ENCODE data around the gene SEPTIN14.
"Not testable (repeated sequence)": the region's sequence is repeated elsewhere in the genome, so short reads cannot be mapped to it uniquely, and the experiment has no call there.

Gene SEPTIN14

DNA sequence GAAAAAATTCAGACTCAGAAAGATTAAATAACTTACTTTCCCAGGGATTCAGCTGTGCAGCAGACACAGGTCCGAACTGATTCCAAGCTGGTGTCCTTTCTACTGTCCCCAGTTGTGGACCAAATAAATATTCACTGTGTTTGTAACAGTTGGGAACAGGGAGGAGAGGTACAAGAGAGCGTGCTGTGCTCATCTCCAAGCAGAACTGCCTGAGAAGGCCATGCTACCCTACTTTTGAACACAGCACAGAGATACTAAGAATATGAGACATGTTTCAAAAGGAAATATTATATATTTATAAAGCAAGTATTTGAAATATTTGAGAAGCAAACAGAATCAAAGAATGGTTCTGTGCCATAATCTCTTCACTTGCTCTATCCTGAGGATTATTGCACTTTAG is at the start of gene SEPTIN14:
Gene SEPTIN14, minus strand, starts transcription at position 101 of the 400 bp plus-strand sequence. CDS start 756 bp downstream, outside the sequence.
- FAIRE-seq = not testable (repeated sequence)

DNA sequence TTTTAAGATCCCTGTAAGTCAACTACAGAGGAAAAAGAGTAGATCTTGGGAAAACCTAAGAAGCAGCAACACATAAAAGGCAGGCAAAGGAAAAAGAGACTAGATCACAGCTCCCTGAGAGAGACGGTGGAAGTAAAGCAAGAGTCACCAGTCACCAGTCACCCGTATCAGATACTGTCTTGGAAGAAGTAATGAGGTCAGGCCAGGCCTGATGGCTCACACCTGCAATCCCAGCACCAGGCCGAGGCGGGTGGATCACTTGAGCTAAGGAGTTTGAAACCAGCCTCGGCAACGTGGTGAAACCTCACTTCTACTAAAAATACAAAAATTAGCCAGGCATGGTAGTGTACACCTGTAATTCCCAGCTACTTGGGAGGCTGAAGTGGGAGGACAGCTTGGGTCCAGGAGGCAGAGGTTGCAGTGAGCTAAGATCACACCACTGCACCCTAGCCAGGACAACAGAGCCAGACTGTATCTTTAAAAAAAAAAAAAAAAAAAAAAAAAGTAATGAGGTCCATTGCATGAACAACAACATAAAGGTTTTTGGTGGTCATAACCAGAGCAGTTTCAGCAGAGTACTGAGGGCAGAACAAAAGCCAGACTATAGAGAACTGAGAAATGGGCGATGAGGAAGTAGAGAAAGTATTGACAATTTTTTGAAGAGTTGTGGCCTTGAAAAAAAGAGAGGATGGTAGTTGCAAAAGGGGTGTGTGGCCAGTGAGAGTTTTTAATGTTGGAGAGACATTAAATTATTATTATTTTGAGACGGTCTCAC is 41.6 kb upstream of the SEPTIN14 start:
- no peak for FAIRE-seq

DNA sequence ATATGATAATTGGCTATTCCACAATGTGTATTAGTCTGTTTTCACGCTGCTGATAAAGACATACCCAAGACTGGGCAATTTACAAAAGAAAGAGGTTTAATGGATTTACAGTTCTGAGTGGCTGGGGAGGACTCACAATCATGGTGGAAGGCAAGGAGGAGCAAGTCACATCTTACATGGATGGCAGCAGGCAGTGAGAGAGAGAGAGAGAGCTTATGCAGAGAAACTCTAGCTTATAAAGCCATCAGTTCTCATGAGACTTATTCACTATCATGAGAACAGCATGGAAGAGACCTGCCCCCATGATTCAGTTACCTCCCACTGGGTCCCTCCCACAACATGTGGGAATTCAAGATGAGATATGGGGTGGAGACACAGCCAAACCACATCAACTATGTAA is 38.5 kb upstream of the SEPTIN14 start:
- not testable (repeated sequence) for FAIRE-seq

DNA sequence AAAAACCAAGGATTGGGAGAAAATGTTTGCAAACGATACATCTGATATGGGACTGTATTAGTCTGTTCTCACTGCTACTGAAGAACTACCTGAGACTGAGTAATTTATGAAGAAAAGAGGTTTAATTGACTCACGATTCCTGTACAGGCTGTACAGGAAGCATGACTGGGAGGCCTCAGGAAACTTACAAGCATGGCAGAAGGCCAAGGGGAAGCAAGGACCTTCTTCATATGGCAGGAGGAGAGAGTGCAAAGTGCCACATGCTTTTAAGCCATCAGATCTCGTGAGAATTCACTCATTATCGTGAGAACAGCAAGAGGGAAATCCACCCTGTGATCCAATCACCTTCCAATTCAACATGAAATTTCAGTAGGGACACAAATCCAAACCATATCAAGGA is 35.7 kb upstream of the SEPTIN14 start:
- FAIRE-seq = no peak

DNA sequence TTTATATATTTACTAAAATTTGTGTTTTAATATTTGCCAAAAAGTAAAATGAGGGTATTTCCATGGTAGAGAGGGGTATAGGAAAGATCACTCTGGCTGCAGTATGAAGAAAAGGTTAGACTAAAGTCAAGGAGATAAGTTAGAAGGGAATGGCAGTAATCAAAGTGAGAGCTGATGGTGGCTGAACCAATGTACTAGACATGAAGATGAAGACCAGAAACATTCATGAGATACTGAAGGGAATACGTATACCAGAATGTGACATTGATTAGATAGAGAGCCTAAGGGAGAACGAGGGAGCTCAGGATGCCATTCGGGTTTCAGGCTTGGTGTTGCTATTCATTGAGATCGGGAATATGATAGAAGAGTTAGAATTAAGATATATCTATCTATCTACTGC is 32.5 kb upstream of the SEPTIN14 start:
- FAIRE-seq = no peak

DNA sequence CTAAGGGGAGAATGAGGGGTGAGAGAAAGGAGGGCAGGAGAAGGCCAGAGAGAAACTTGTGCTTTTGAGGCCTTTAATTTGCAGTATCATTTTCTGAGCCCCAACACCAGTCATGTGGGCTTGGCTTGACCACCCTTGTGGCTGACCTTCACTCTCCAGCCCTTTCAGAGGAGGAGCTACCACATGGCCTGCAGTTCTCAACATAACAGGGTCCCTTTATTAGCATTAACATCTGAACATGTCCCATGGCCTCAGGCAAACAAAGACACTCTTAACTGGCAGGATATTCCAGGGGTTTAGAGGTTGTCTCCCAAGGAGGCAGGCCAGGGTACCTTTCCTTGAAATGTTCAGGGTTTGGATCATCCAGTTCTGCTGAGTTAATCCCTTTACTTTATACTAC is 31.4 kb upstream of the SEPTIN14 start:
- FAIRE-seq = no peak

DNA sequence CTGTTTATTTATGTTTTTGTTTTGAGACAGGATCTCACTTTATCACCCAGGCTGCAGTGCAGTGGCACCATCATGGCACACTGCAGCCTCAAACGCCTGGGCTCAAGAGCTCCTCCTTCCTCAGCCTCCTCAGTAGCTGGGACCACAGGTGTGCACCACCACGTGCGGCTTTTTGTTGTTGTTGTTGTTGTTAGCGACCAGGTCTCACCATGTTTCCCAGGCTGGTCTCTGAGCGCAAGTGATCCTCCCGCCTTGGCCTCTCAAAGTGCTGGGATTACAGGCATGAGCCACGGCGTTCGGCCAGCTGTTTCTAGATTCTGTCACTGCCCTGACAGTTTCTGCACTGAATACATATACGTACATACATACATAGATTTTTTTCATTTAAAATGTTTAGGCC is 25.8 kb upstream of the SEPTIN14 start:
- not testable (repeated sequence) for FAIRE-seq

DNA sequence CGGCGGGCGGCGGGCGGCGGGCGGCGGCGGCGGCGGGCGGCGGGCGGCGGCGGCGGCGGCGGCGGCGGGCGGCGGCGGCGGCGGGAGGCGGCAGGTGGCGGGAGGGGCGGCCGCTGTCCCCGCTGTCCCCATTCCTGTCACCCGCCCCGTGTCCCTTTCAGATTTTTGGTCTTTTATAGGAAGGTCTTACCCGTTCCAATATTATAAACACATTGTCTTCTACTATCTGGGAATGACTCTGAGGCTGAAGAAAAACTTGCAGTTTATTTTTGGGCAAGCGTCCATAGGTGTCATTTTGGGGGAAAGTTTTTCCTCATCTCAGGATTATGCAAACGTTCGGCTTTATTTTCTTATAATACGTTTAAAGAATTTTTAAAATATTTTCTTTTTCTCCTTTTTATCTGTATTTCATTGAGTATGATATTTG is 25.3 kb upstream of the SEPTIN14 start:
- no peak for FAIRE-seq

DNA sequence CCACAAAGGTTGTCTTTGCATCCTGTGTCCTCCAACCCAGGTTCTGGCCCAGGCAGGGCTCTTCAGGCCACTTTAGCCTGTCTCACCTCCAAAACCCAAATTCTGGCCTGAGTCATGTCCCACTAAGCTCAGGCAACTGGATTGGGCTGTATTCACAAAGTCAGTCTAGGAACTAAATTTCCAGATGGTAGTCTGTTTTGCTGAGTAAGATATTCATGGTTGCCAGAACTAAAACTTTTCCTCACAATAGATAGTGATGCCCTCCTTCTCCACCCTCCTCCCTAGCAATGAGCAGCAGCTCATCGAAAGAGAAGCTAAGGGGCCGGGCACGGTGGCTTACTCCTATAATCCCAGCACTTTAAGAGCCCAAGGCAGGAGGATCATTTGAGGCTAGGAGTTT is 21.8 kb upstream of the SEPTIN14 start:
- FAIRE-seq = no peak

DNA sequence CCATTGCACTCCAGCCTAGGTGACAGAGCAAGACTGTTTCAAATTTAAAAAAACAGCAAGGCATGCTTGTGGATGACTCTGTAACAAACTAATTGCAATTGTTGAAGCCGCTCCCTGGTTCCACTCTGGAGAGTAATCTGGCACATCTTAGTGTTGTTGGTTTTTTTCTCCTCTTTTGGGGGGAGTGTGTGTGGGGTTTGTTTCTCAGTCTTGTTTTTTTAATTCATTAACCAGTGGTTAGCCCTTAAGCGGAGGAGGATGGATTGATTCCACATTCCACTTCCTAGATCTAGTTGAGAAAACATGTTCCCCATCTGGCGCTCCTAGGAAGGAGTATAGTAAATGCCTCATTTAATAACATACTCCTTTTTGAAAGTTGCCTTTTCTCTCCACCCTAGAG is 16.1 kb upstream of the SEPTIN14 start:
- FAIRE-seq = no peak

DNA sequence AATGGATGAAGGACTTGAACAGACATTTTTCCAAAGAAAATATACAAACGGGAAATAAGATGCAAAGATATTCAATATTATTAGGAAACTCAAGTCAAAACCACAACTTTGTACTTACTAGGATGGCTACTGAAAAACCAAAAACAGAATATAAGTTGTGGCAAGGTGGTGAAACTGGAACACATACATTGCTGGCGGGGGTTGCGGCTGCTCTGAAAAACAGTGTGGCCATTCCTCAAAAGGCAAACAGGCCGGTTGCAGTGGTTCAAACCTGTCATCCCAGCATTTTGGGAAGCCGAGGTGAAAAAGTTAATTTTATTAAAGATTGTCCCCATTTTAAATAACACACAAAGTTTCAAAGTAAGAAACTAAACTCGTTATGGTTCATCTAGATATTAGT is 14.8 kb upstream of the SEPTIN14 start:
- FAIRE-seq = no peak

DNA sequence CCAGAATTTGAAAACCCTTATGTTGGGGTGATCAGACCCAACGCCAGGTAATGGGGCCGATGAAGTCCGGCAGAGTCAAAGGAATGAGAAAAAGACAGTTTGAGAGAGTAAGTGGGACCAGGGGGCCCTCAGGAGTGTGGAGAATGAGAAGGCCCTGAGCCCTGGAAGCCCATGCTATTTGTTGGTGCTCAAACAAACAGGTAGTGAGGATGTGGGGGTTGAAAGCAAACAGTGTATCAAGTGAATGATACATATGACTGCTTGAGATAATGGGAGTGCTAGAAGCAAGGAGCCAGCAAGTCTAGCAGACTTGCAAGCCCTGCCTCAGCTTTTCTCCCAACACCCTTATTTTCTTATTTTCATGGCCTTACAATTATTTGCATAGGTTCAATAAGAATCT is 11.2 kb upstream of the SEPTIN14 start:
- FAIRE-seq = no peak

DNA sequence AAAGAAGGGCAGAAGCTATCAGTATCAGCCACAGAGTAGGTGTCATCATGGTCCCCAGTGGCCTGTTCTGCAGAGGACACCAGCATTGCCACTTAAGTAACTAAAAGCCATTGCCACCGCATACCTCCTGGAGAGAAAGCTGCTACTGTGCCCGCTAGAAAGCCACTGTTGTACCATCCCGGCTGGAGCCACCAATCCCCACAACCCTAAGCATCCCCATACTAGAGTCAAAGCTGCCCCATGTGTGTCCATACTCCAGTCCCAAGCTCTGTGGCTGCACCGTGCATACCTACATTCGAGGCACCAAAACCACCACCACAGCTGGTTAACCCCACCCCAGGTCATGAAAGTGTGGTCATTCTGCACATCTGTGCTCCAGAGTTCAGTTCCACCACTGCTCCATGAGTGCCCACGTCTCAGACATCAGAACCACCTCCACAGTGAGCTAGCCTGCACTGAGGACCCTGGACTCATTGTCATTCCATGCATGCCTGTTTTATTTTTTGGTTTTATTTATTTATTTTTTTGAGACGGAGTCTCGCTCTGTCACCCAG is 9.5 kb upstream of the SEPTIN14 start:
- FAIRE-seq = no peak

DNA sequence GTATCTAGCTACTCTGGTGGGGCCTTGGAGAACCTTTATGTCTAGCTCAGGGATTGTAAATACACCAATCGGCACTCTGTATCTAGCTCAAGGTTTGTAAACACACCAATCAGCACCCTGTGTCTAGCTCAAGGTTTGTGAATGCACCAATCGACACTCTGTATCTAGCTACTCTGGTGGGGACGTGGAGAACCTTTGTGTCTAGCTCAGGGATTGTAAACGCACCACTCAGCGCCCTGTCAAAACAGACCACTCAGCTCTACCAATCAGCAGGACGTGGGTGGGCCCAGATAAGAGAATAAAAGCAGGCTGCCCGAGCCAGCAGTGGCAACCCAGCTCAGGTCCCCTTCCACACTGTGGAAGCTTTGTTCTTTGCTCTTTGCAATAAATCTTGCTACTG is 6.4 kb upstream of the SEPTIN14 start:
- FAIRE-seq = not testable (repeated sequence)

DNA sequence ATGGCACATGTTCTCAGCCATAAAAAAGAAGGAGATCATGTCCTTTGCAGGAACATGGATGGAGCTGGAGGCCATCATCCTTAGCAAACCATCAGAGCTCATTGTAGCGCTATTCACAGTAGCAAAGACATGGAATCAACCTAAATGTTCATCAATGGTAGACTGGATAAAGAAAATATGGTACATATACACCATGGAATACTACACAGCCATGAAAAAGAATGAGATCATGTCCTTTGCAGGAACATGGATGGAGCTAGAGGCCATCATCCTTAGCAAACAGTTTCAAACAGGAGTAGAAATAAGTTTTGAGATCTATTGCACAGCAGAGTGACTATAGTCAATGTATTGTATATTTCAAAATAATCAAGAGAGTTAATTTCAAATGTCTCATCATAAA is 17.4 kb downstream of the SEPTIN14 start:
- not testable (repeated sequence) for FAIRE-seq

DNA sequence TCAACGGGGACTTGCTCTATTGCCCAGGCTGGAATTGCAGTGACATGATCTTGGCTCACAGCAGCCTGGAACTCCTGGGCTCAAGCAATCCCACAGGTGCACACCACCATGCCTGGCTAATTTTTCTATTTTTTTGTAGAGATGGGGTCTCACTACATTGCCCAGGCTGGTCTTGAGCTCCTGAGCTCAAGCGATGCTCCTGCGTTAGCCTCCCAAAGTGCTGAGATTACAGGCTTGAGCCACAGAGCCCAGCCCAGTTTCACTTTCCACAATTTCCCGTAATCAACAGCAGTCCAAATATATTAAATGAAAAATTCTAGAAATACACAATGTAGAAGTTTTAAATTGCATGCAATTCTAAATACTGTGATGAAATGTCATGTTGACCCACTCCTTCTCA is 24.0 kb downstream of the SEPTIN14 start:
- no peak for FAIRE-seq

DNA sequence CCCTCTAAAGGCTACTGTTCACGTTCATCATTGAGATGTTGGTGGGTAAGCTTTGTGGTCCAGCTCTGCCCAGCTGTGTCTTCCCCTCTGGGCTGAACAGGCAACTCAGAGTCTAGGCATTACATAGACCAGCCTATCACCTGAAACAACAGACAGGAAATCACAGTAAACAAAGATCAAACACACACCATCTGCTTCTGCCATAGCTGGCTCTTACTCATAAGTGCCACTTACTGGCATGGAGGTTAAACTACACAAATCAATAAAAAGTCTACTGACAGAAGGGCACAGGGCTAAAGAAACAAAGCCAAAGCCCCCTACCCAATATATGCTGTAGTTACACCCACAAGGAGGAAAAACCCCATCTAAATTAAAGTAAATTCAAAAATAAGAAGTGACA is 35.0 kb downstream of the SEPTIN14 start:
- no peak for FAIRE-seq

DNA sequence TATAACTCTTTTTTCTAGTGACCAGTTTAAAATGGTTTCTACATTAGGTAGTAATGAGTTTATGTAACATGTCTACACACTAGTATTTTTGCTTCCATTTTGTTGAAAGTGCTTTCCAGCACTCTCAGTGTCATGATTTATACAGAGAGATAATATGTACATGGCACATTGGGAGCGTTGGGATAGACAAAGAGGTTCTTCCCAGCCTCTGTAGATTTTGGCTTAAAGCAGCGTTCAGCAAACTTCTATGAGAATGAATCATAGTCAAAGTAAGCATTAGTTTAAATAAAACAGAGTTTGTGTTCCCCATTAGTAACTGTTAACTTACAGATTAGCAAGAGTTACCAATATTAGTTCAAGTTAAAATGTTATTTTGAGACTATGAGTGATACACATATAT is 43.9 kb downstream of the SEPTIN14 start:
- no peak for FAIRE-seq

DNA sequence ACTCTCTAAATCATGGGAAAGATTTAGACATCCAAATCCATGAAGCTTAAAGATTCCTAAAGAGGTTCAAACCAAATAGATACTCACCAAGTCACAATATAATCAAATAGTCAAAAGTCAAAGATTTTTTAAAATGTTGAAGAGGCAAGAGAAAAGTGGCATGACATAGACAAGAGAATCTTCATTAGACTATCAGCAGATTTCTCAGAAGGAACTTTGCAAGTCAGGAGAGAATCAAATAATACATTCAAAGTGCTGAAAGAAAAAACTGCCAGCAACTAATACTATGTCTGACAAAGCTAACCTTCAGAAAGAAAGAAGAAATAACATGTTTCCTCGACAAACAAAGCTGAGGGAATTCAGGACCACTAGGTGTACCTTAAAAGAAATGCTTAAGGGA is 65.3 kb downstream of the SEPTIN14 start:
- not testable (repeated sequence) for FAIRE-seq

DNA sequence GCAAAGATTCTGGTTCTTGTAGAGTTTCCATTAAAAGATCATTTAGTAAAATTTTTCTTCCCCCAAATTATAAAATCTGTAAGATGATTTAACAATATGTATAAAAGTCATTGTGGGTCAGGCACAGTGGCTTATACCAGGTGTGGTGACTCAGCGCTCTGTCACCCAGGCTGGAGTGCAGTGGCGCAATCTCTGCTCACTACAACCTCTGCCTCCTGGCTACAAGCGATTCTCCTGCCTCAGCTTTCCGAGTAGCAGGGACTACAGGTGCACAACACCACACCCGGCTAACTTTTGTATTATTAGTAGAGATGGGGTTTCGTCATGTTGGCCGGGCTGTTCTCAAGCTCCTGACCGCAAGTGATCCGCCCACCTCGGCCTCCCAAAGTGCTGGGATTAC is 68.0 kb downstream of the SEPTIN14 start:
- no peak for FAIRE-seq

DNA sequence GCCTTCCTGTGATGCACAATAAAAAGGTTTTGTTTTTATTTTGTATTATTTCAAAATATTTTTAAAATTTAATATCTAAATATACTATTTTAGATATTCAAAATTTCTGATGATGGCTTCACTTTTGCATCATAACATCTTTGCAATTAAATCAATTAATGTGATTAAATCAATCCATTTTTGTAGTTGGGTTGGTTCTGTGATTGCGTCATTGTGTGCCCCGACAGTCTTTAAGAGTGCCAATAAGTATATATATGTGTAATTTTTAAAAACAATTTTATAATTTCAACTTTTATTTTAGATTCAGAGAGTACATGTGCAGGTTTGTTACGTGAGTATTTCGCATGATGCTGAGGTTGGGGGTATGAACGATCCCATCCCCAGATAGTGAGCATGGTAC is 70.5 kb downstream of the SEPTIN14 start:
- no peak for FAIRE-seq

DNA sequence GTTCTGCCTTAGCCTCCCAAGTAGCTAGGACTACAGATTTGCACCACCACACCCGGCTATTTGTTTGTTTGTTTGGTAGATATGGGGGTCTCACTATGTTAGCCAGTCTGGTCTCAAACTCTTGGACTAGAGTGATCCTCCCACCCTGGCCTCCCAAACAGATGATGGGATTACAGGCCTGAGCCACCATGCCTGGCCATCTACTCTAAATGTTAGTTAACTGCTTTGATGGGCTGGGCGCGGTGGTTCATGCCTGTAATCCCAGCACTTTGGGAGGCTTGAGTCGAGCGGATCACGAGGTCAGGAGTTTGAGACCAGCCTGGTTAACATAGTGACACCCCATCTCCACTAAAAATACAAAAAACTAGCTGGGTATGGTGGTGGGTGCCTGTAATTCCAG is 74.8 kb downstream of the SEPTIN14 start:
- no peak for FAIRE-seq

DNA sequence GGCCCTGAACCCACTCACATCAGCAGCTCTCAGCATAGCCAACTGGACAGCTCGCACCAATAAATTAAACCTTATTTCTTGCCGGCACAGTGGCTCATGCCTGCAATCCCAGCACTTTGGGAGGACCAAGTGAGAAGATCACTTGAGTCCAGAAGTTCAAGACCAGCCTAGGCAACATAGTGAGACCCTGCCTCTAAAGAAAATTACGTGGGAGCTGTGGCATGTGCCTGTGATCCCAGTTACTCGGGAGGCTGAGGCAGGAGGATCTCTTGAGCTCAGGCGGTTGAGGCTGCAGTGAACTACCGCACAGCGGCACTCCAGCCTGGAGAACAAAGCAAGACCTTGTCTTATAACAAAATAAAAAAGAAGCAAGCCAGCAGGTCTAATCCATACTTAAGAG is 75.7 kb downstream of the SEPTIN14 start:
- no peak for FAIRE-seq

DNA sequence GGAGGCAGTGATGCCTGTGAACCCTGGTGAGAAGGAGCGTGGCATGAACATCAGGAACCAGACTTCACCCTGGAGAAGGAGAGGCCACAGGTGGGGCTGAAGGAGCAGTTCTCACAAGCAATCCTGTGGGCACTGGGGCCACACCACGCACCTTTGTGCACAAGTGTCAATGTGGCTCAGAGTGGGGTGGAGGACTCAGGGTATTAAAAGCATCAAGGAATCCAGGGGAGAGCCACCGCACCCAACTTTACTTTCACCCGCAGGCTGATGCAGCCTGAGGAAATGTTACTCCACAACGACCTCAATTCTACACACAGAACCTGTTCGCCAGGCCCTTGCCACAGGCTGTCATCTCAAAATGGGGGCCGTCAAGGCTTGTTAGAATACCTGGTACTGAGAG is 77.1 kb downstream of the SEPTIN14 start:
- FAIRE-seq = not testable (repeated sequence)

DNA sequence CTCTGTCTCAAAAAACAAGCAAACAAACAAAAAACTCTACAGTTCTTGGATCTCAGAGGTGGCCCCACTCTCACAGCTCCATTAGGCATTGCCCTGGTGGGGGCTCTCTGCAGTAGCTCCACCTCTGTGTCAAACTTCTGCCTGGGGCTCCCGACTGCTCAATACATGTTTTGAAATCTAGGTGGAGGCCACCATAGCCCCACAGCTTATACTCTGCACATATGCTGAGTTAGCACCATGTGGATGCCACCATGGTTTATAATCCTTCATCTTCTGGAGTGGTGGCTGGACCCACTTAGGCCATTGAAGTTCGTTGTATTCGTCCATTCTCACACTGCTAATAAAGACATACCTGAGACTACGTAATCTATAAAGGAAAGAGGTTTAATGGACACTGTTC is 78.4 kb downstream of the SEPTIN14 start:
- FAIRE-seq = no peak

Measured in TTC549 (cell line).